ENCODE results near the gene SBK2. TPM values are rescaled to one million over a fixed set of nuclear protein-coding genes. Genes with fewer than 3 reads are reported as not detected.

SBK2 gene
- total RNA-seq, 1 donor from 2014 or later = not detected

DNA sequence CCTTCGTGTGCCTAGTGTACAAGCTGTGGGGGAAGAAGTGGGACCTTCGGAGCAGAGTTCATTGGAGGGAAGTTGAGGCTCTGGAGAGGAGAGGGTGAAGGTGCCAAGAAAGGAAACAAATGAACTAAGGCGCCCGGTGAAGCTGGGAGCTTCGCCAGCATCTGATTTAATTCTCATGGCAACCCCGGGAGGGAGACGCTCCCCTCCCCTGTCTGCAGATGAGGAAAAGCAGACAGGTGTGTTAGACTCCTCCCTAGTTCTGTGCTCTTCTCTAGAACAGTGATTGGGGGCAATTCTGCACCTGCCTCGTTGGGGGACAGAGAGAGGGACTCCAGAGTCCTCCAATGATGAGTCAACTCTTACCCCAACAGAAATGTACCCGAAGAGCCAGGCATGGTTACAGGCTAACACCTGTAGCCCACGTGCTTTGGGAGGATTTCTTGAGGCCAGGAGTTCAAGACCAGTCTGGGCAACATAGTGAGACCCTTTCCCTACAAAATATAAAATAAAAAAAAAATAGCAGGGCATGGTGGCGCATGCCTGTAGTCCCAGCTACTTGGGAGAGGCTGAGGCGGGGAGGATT lies 44.5 kb downstream of the SBK2 start:
- TF ChIP-seq CTCF (IDR thresholded peaks at IDR 0.05; ENCODE audit: insufficient read depth, low read length, severe bottlenecking) = no peak
- FAIRE-seq = no peak
- H3K36me3 ChIP-seq (ENCODE audit: control insufficient read depth, insufficient read depth, low read length) = no peaks in the 10 kb centered on the region
- DNase-seq (ENCODE audit: low read depth) = no peak
- H3K4me3 ChIP-seq (ENCODE audit: low read depth, low read length) = no peak overlapping the region
- peaks cover 5% of the 10 kb centered on the region for H3K27me3 ChIP-seq (ENCODE audit: control insufficient read depth, insufficient read depth, low read length)

- no peak for FAIRE-seq
- no peak for DNase-seq (ENCODE audit: low read depth)
Measured at GRCh38 chr19:55491546-55492360, 45.2 kb downstream of the SBK2 start.

GRCh38 chr19:55490478-55491432 lies 46.2 kb downstream of the SBK2 start:
- FAIRE-seq (no peak), DNase-seq (ENCODE audit: low read depth) (no peak)
- no peak for TF ChIP-seq CTCF (IDR thresholded peaks at IDR 0.05; ENCODE audit: insufficient read depth, low read length, severe bottlenecking)
- Histone ChIP-seq H3K36me3 (ENCODE audit: control insufficient read depth, insufficient read depth, low read length) (no peaks in the 10 kb centered on the region), H3K27me3 (ENCODE audit: control insufficient read depth, insufficient read depth, low read length) (peaks cover 5% of the 10 kb centered on the region), H3K4me3 (ENCODE audit: low read depth, low read length) (no peak overlapping the region)

More at GRCh38 chr19:55491546-55492360, 45.2 kb downstream of the SBK2 start:
- TF ChIP-seq CTCF (IDR thresholded peaks at IDR 0.05; ENCODE audit: insufficient read depth, low read length, severe bottlenecking) = no peak
- H3K36me3 ChIP-seq (ENCODE audit: control insufficient read depth, insufficient read depth, low read length) = no peaks in the 10 kb centered on the region
- peaks cover 5% of the 10 kb centered on the region for H3K27me3 ChIP-seq (ENCODE audit: control insufficient read depth, insufficient read depth, low read length)
- no peak overlapping the region for H3K4me3 ChIP-seq (ENCODE audit: low read depth, low read length)

- Histone ChIP-seq H3K27me3 (ENCODE audit: control insufficient read depth, insufficient read depth, low read length) (peaks cover 5% of the 10 kb centered on the region), H3K36me3 (ENCODE audit: control insufficient read depth, insufficient read depth, low read length) (no peaks in the 10 kb centered on the region), H3K4me3 (ENCODE audit: low read depth, low read length) (no peak overlapping the region)
- no peak for TF ChIP-seq CTCF (IDR thresholded peaks at IDR 0.05; ENCODE audit: insufficient read depth, low read length, severe bottlenecking)
- DNase-seq (ENCODE audit: low read depth) (no peak), FAIRE-seq (no peak)
Measured at GRCh38 chr19:55489711-55490477, 47.0 kb downstream of the SBK2 start.

- FAIRE-seq (no peak), DNase-seq (ENCODE audit: low read depth) (no peak)
- Histone ChIP-seq H3K36me3 (ENCODE audit: control insufficient read depth, insufficient read depth, low read length) (no peaks in the 10 kb centered on the region), H3K4me3 (ENCODE audit: low read depth, low read length) (no peak overlapping the region), H3K27me3 (ENCODE audit: control insufficient read depth, insufficient read depth, low read length) (peaks cover 5% of the 10 kb centered on the region)
- TF ChIP-seq CTCF (IDR thresholded peaks at IDR 0.05; ENCODE audit: insufficient read depth, low read length, severe bottlenecking) = no peak
Measured at GRCh38 chr19:55488986-55489710, 47.8 kb downstream of the SBK2 start.

Measured in bronchial epithelial cell (primary cell).